ENCODE data around the gene ZBTB3. TPM values are rescaled to one million over a fixed set of nuclear protein-coding genes. Genes with fewer than 3 reads are reported as not detected.

The ZBTB3 gene
- 10 to 100 TPM in 1 of 2 experiments, 1 to 10 TPM in 1; 9.8 to 11.8 TPM for total RNA-seq

DNA sequence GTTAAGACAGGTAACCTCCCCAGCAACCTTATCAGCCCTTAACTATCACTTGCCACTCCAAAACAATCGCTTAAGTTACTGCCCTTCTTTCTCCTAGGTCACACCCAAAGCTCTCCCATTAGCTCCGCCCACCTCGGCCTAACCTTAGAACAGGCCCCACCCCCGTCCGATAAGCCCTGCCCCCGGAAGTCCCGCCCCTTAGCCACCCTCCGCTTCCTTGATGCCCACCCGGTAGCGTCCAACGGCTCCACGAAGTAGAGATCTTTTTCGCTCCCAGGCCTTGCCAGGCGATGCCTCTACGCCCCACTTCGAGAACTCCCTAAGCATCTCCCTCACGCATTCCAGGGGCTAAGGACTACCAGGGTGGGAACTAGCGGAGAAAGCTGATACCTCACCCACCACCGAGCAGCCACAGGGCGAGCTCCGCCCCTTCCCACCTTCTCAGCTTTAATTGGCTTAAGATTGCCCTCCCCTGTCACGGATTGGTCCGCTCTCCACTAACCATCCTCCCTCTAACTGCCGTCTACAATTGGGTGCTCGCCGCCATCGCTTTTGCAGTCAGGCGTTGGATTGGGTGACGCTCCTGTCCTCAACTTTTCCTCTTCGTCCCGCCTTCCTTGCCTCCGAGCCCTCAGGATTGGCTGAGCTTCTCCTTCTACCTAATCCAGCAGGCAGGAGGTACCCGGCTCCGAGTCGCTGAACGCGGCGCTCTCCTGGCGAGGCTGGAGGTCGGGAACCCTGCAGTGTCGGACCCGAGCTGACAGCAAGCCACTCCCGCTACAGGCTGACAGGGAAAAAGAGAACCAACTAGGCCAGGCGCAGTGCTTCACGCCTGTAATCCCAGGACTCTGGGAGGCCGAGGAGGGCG, at the start of gene ZBTB3:
ZBTB3 (minus strand) TSS at position 425 of the 868 bp plus-strand sequence. CDS start 496 bp downstream, outside the sequence.
- intact Hi-C loops (cut with micrococcal nuclease) = no loop called here
- ChIA-PET POLR2A (interaction anchor here (0.7 to 5.2 kb wide), 27 partner anchors 8 to 180 kb away, joined by 3 to 31 read pairs (median 4); partner anchors contain the start of genes C11orf98, CSKMT, HNRNPUL2 and NXF1), CTCF (interaction anchor here (0.8 to 3.2 kb wide), 21 partner anchors 10 to 211 kb away, joined by 3 to 13 read pairs (median 4); partner anchors contain the start of genes GANAB, HNRNPUL2 and TUT1)
- TF ChIP-seq, protein P1, sequence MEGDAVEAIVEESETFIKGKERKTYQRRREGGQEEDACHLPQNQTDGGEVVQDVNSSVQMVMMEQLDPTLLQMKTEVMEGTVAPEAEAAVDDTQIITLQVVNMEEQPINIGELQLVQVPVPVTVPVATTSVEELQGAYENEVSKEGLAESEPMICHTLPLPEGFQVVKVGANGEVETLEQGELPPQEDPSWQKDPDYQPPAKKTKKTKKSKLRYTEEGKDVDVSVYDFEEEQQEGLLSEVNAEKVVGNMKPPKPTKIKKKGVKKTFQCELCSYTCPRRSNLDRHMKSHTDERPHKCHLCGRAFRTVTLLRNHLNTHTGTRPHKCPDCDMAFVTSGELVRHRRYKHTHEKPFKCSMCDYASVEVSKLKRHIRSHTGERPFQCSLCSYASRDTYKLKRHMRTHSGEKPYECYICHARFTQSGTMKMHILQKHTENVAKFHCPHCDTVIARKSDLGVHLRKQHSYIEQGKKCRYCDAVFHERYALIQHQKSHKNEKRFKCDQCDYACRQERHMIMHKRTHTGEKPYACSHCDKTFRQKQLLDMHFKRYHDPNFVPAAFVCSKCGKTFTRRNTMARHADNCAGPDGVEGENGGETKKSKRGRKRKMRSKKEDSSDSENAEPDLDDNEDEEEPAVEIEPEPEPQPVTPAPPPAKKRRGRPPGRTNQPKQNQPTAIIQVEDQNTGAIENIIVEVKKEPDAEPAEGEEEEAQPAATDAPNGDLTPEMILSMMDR (IDR thresholded peaks at IDR 0.05) = no peak
- peaks cover 26% of the 10 kb centered on the region for H3K4me1 Mint-ChIP-seq (ENCODE audit: low read depth)
- ATAC-seq = peak; percentile 97
- no peaks in the 10 kb centered on the region for H3K27me3 Mint-ChIP-seq
- H3K36me3 Mint-ChIP-seq (ENCODE audit: low read depth) = peaks cover 11% of the 10 kb centered on the region
- H3K27ac Mint-ChIP-seq = peak within 1 kb of the TSS; percentile 99
- DNase-seq = peak; percentile 99
- H3K4me3 Mint-ChIP-seq = peak within 1 kb of the TSS; percentile 99
- no peaks in the 10 kb centered on the region for H3K9me3 Mint-ChIP-seq

DNA sequence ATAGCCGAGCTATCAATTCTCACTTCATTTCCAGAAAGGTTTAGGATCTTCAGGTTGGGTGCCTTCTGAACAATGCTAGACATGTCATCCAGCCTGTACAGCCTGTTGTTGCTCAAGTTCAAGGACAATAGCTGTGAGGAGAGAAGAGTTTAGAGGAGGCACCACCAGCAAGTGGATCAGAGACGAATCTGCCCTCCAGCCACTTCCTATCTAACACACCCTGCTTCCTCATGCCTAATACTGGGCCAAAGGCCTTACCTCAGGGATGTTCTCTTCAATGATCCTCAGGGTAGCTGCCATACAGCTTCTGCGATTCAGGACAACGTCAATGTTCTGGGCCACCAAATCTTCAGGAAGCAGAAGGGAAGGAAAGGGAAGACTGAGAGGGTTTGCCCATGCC, 47.1 kb upstream of the ZBTB3 start:
- intact Hi-C loops (cut with micrococcal nuclease) = no loop called here
- no peak for ATAC-seq
- H3K9me3 Mint-ChIP-seq = no peaks in the 10 kb centered on the region
- CTCF ChIA-PET = interaction anchor here (1.1 to 3.0 kb wide), 3 partner anchors 13 to 62 kb away, joined by 3 to 13 read pairs (median 10); partner anchors contain the start of gene TMEM179B
- no peak overlapping the region for H3K4me3 Mint-ChIP-seq
- no peaks in the 10 kb centered on the region for H3K27me3 Mint-ChIP-seq
- H3K4me1 Mint-ChIP-seq (ENCODE audit: low read depth) = peaks cover 37% of the 10 kb centered on the region
- POLR2A ChIA-PET = interaction anchor here (0.7 to 9.6 kb wide), 15 partner anchors 10 to 136 kb away, joined by 3 to 228 read pairs (median 3); partner anchors contain the start of genes C11orf98, CSKMT, POLR2G and TEX54
- TF ChIP-seq, protein P1 (IDR thresholded peaks at IDR 0.05) = no peak
- H3K36me3 Mint-ChIP-seq (ENCODE audit: low read depth) = peaks cover 62% of the 10 kb centered on the region
- H3K27ac Mint-ChIP-seq = no peak overlapping the region
- no peak for DNase-seq

DNA sequence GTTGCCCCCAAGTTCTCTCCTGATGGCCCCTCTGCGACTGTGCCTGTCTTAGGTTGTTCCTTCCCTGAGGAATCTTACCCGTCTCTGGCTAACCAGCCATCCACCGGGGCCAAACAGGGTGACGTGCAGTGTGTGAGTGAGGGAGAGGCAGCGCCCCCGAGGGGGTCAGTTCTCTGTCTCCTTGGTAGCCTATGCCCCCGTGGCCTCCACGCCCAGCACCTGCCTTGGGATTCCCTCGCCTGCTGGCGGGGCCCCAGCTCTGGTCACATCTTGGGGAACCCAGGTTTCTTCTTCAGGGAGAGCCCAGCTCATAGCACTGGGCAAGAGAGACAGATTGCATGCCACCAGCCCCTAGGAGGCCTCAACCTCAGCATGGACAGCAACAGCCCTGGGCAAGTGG, 45.5 kb upstream of the ZBTB3 start:
- CTCF ChIA-PET = interaction anchor here (2.3 to 3.0 kb wide), 2 partner anchors 12 to 13 kb away, joined by 10 to 13 read pairs; partner anchors contain the start of gene TMEM179B
- no peak for ATAC-seq
- no peak for DNase-seq
- Mint-ChIP-seq H3K4me1 (ENCODE audit: low read depth) (peaks cover 36% of the 10 kb centered on the region), H3K36me3 (ENCODE audit: low read depth) (peaks cover 70% of the 10 kb centered on the region), H3K4me3 (no peak overlapping the region), H3K27ac (peak overlapping the region; percentile 34), H3K9me3 (no peaks in the 10 kb centered on the region), H3K27me3 (no peaks in the 10 kb centered on the region)
- POLR2A ChIA-PET = interaction anchor here (0.7 to 9.6 kb wide), 8 partner anchors 9 to 385 kb away, joined by 3 to 228 read pairs (median 3); partner anchors contain the start of genes HNRNPUL2, TMEM179B and TMEM223
- intact Hi-C loops (cut with micrococcal nuclease) = no loop called here
- TF ChIP-seq, protein P1 (IDR thresholded peaks at IDR 0.05) = no peak

DNA sequence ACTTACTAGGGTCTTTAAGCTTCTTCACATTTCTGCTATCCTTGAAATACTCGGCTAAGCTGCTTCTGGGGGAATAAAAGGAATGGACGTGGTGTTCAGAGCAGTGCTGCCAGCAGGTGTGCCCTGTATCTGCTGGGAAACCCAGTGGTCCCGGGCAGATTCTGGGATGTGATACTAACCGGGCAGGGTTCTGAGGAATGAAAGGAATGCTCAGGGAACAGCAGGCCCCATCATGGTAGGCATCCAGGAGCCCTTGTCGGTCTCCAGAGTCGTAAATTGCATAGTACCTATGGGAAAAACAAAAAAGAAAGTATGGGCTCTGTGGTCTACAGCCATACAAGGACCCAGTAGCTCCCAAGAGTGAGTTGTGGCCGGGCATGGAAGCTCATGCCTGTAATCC, 42.3 kb upstream of the ZBTB3 start:
- no peaks in the 10 kb centered on the region for H3K27me3 Mint-ChIP-seq
- ATAC-seq (no peak), DNase-seq (no peak)
- H3K4me3 Mint-ChIP-seq = no peak overlapping the region
- H3K9me3 Mint-ChIP-seq = no peaks in the 10 kb centered on the region
- TF ChIP-seq, protein P1 (IDR thresholded peaks at IDR 0.05) = no peak
- CTCF ChIA-PET = interaction anchor here (0.9 to 2.9 kb wide), 3 partner anchors 8 to 70 kb away, joined by 3 to 21 read pairs (median 3); partner anchors contain the start of gene TMEM179B
- no peak overlapping the region for H3K27ac Mint-ChIP-seq
- intact Hi-C loops (cut with micrococcal nuclease) = no loop called here
- H3K36me3 Mint-ChIP-seq (ENCODE audit: low read depth) = peaks cover 61% of the 10 kb centered on the region
- peaks cover 21% of the 10 kb centered on the region for H3K4me1 Mint-ChIP-seq (ENCODE audit: low read depth)
- POLR2A ChIA-PET = interaction anchor here (0.7 to 11.0 kb wide), 17 partner anchors 8 to 85 kb away, joined by 3 to 228 read pairs (median 5); partner anchors contain the start of genes HNRNPUL2, NXF1, POLR2G and SLC3A2

Measured in activated CD8-positive, alpha-beta T cell treated with anti-CD3 and anti-CD28 coated beads for 36 hours (primary cell).